ENCODE data around the gene EML1. TPM values are rescaled to one million over a fixed set of nuclear protein-coding genes. Genes with fewer than 3 reads are reported as not detected.
A peak's percentile ranks its signal among the peaks of the same experiment; 100 is the strongest.

Gene EML1
- total and polyA plus RNA-seq, 2 of the 13 experiments (the other 11 are each of a cell fraction or from before 2014, with no cell fraction given) = 0.59 to 1.7 TPM

DNA sequence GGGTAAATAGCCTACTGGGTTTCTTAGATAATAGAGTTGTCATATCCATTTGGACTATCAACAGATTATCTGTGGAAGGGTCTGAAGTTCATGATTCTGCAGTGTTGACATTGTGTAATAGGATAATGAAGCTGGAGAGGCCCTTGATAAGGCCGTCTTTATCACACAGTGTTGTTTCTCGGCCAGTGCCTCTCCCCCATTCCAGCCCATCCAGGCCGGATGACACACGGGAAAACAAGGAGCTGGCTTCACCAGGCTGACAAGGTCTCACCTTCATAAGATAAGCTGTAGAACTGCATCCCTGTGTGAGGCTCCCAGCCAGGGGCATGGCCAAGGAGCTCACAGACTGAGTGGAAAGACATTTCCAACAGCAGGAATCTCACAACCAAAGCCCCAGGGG, 8.7 kb upstream of the EML1 start (continued):
- TF ChIP-seq SMYD3 (CRISPR knock-in tag; IDR thresholded peaks at IDR 0.05) (no peak), ELF3 (CRISPR knock-in tag; IDR thresholded peaks at IDR 0.05) (peak; percentile 24; the same call in 1 of the 2 replicates), HOXA5 (CRISPR knock-in tag; IDR thresholded peaks at IDR 0.05) (0 out of 2 replicates have a peak, but pooled peaks have one; percentile 46), IRF9 (CRISPR knock-in tag; IDR thresholded peaks at IDR 0.05; ENCODE audit: borderline replicate concordance) (no peak), HNRNPH1 (optimal IDR thresholded peaks at IDR 0.05; ENCODE audit: low read depth, low read length) (no peak), E2F5 (CRISPR knock-in tag; conservative IDR thresholded peaks at IDR 0.05) (no peak), MAFF (IDR thresholded peaks at IDR 0.05; ENCODE audit: low read depth, low read length) (no peak), USF2 (IDR thresholded peaks at IDR 0.05; ENCODE audit: low read depth, low read length) (no peak), USF2 (CRISPR knock-in tag; IDR thresholded peaks at IDR 0.05; ENCODE audit: borderline replicate concordance) (no peak), NCOR1 (IDR thresholded peaks at IDR 0.05; ENCODE audit: borderline replicate concordance, low read length) (peak; percentile 89), ZNF776 (CRISPR knock-in tag; IDR thresholded peaks at IDR 0.05) (no peak), NAIF1 (CRISPR knock-in tag; IDR thresholded peaks at IDR 0.05; ENCODE audit: borderline replicate concordance) (no peak), ZNF619 (CRISPR knock-in tag; IDR thresholded peaks at IDR 0.05) (no peak), IKZF4 (CRISPR knock-in tag; IDR thresholded peaks at IDR 0.05; ENCODE audit: borderline replicate concordance, low read depth, not compliant biosample characterization) (no peak), GTF3A (CRISPR knock-in tag; conservative IDR thresholded peaks at IDR 0.05) (no peak), ZNF737 (CRISPR knock-in tag; IDR thresholded peaks at IDR 0.05; ENCODE audit: borderline replicate concordance) (no peak), HOXA9 (CRISPR knock-in tag; IDR thresholded peaks at IDR 0.05; ENCODE audit: borderline replicate concordance) (no peak), AHDC1 (CRISPR knock-in tag; IDR thresholded peaks at IDR 0.05; ENCODE audit: borderline replicate concordance) (no peak), ZNF496 (CRISPR knock-in tag; IDR thresholded peaks at IDR 0.05; ENCODE audit: insufficient replicate concordance) (no peak), ZNF383 (CRISPR knock-in tag; IDR thresholded peaks at IDR 0.05; ENCODE audit: borderline replicate concordance) (no peak)
- TF ChIP-seq, protein P1, sequence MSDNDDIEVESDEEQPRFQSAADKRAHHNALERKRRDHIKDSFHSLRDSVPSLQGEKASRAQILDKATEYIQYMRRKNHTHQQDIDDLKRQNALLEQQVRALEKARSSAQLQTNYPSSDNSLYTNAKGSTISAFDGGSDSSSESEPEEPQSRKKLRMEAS (IDR thresholded peaks at IDR 0.05) = 0 out of 2 replicates have a peak, but pooled peaks have one; percentile 23
